Thoracic aorta (tissue), 2 donors: Measurements from ENCODE around the gene CPN1. TPM values are rescaled to one million over a fixed set of nuclear protein-coding genes. Genes with fewer than 3 reads are reported as not detected.

Experiments
- ATAC-seq: fragments of 150-250 bp; one replicate; pipeline ENCODE4 v1.8.0; 2017; ENCODE audit warnings: low read depth; ENCODE audit not compliant: insufficient number of reproducible peaks, low FRiP score
- DNase-seq: peaks from one replicate; pipeline ENCODE4 v3.0.0-alpha.2; 2020; ENCODE audit warnings: low spot score
- H3K27ac ChIP-seq, 2 donors: fragments of 200-600 bp; sonication (generic); 1 replicate in 1 of 2; 2 replicates in 1 of 2; pipeline ENCODE4 v1.5.1; 2016; ENCODE audit warnings: mild to moderate bottlenecking in 2 of 2, moderate library complexity in 2 of 2
- H3K27me3 ChIP-seq: fragments of 200-600 bp; sonication (generic); replicated peaks from 2 replicates; pipeline ENCODE4 v1.6.0; 2016; ENCODE audit warnings: mild to moderate bottlenecking; ENCODE audit not compliant: insufficient read depth
- H3K36me3 ChIP-seq: fragments of 200-600 bp; sonication (generic); one replicate; pipeline ENCODE4 v1.5.1; 2016
- H3K4me1 ChIP-seq, 2 donors: fragments of 200-600 bp; sonication (generic); 1 replicate in 1 of 2; 2 replicates in 1 of 2; pipeline versions ENCODE4 v1.5.1 to v1.6.0; 2016; ENCODE audit warnings: low read depth in 2 of 2, mild to moderate bottlenecking in 1 of 2; ENCODE audit not compliant: control insufficient read depth in 1 of 2
- H3K4me3 ChIP-seq: fragments of 200-600 bp; sonication (generic); 2 replicates; pipeline ENCODE4 v1.5.1; 2016; ENCODE audit warnings: mild to moderate bottlenecking
- H3K9me3 ChIP-seq: fragments of 200-600 bp; sonication (generic); 2 replicates; pipeline ENCODE4 v1.5.1; 2016
- CTCF ChIP-seq: fragments of 200-600 bp; sonication (generic); IDR thresholded peaks from one replicate; pipeline ENCODE4 v1.5.1; 2019; ENCODE audit warnings: antibody characterized with exemption
- total RNA-seq, 2 donors: library from RNA; depleted of rRNA; stranded (reverse); fragments of >200 nt; gene quantifications; one replicate each; pipeline versions ENCODE4 v1.1.0 to v1.2.3, GENCODE V29; 2016

Gene CPN1
- total RNA-seq, 2 donors from 2014 or later: not detected

DNA sequence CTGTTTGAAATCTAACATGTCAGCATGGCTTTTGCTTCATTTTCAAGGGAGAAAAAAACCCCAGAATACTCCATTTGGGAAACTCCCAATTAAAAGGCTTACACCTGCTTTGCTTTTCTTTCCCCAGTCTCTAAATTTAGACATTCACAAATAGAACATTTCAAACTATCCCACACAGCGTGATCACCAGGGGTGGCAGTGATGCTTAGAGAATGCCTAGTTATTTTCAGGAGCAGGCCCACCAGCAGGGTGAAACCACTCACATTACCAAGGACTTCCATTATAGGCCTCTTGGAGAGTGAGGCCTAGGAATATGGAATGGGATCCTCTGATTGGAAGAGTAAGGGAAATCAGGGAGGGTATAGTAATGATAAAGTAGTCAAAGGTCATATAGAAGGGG is 14.2 kb downstream of the CPN1 start:
- no peak for DNase-seq
- Histone ChIP-seq H3K36me3 (no peaks in the 10 kb centered on the region), H3K4me3 (no peak overlapping the region), H3K4me1 (no peaks in the 10 kb centered on the region), H3K9me3 (no peaks in the 10 kb centered on the region), H3K27ac (no peak overlapping the region), H3K27me3 (no peaks in the 10 kb centered on the region)
- no peak for ATAC-seq
- no peak for TF ChIP-seq CTCF

DNA sequence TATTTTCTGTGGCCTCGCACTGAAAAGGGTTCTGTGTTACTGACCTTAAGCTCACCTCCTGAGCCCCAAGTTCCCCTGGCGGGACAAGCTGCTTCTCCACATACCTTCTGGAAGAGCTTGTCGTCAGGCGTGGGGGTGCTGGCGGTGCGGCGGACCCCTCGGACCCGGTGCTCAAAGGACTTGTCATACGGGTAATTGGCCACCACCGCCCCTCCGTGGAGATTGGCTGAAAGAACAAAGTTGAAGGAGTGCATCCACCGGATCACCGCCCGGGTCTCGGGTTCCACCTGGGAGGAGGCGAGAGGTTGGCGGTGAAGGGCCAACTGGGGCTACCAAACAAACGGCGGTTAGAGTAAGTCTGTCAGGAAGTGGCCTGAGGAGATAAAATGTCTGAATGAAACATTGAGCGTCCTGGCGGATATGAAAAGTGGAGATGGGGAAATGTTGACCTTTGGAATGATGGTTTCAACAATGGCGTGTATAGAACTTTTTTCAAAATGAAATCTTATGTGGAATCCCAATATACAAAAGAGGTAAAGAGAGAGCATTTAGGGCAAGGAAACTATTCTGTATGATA is 16.5 kb downstream of the CPN1 start:
- Histone ChIP-seq H3K27ac (no peak overlapping the region), H3K4me1 (no peaks in the 10 kb centered on the region), H3K4me3 (no peak overlapping the region), H3K9me3 (no peaks in the 10 kb centered on the region), H3K36me3 (no peaks in the 10 kb centered on the region), H3K27me3 (no peaks in the 10 kb centered on the region)
- ATAC-seq: no peak
- TF ChIP-seq CTCF: no peak
- DNase-seq: no peak

DNA sequence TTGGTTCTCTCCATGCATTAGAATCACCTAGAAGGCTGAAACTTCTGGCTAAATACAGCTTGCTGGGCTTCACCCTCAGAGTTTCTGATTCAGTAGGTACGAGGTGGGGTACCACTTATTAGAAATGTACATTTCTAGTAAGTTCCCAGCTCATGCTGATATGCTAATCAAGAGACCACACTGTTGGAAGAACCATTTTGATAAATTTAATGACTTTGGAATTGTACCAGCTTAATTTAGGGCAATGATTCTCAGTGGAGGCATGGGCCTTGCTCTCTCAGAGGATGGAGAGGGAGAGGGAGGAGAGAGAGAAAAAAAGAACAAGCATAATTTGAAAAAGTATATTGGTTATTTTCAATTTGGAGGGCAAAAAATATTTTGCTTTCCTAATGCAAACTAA is 20.3 kb downstream of the CPN1 start:
- Histone ChIP-seq H3K4me3 (no peak overlapping the region), H3K9me3 (no peaks in the 10 kb centered on the region), H3K4me1 (no peaks in the 10 kb centered on the region), H3K27me3 (no peaks in the 10 kb centered on the region), H3K27ac (no peak overlapping the region), H3K36me3 (no peaks in the 10 kb centered on the region)
- no peak for DNase-seq
- TF ChIP-seq CTCF: no peak
- no peak for ATAC-seq

- Histone ChIP-seq H3K36me3 (no peaks in the 10 kb centered on the region), H3K27me3 (no peaks in the 10 kb centered on the region), H3K27ac (no peak overlapping the region), H3K4me1 (no peaks in the 10 kb centered on the region), H3K9me3 (no peaks in the 10 kb centered on the region), H3K4me3 (no peak overlapping the region)
- DNase-seq: no peak
- no peak for ATAC-seq
- TF ChIP-seq CTCF: no peak
These were observed 23.7 kb downstream of the CPN1 start for GRCh38 chr10:100057948-100058347.

- ATAC-seq: no peak
- DNase-seq: no peak
- Histone ChIP-seq H3K27me3 (no peaks in the 10 kb centered on the region), H3K27ac (no peak overlapping the region), H3K4me1 (no peaks in the 10 kb centered on the region), H3K9me3 (no peaks in the 10 kb centered on the region), H3K36me3 (no peaks in the 10 kb centered on the region), H3K4me3 (no peak overlapping the region)
- TF ChIP-seq CTCF: no peak
These were observed 27.8 kb downstream of the CPN1 start for GRCh38 chr10:100053686-100054460.
